Stimulated activated CD8-positive, alpha-beta memory T cell treated with anti-CD3 and anti-CD28 coated beads, Interleukin-7, amount 100 ng/mL, for 1 hour (primary cell): Measurements from ENCODE around the gene OR2AJ1.

ENCODE experiments used
- DNase-seq, 2 donors: peaks; one replicate each; pipeline ENCODE4 v3.0.0-alpha.2; 2020; ENCODE audit warnings: low read depth in 2 of 2

OR2AJ1 gene, protein sequence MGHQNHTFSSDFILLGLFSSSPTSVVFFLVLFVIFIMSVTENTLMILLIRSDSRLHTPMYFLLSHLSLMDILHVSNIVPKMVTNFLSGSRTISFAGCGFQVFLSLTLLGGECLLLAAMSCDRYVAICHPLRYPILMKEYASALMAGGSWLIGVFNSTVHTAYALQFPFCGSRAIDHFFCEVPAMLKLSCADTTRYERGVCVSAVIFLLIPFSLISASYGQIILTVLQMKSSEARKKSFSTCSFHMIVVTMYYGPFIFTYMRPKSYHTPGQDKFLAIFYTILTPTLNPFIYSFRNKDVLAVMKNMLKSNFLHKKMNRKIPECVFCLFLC

DNA sequence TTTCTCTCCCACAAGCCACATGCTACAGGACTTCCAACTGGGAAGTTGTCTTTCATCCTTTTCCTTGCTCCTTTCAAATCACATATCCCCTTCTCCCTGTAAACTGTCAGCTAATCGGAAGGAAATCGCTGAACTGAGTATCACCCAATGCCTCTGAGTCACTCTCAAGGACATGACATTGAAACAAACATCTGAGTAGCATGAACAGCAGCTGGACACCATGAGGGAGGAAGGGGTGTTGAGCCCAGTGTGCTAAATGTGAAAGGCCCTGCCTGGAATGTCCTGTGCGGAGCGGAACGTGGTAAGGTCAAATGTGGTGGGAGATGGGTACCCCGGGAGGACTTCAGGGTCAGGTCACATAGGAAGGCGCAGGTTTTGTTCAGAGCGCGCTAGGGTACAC is at the start of gene OR2AJ1:
OR2AJ1 (plus strand) TSS at position 22 of the 400 bp plus-strand sequence. CDS start 8,880 bp downstream, outside the sequence.
- no peak for DNase-seq

DNA sequence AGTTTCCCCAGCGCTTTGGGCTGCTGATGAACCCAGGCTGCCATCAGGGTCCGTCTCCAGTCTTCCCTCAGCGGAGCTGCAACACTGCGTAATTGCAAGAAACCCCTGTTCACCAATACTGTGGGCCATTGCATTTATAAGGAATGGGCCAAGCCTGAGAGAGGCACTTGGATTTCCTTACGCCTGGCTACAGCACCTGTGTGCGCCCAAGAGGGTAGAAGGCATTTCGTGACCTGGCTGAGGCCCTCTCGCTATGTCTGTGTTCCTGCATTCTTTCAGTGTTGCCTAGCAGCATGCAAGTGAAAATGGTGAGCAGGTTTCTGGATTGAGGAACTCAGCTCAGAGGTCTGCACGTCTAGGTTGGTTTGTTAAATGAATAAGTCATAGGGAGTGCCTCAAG is 41.3 kb upstream of the OR2AJ1 start:
- no peak for DNase-seq

DNA sequence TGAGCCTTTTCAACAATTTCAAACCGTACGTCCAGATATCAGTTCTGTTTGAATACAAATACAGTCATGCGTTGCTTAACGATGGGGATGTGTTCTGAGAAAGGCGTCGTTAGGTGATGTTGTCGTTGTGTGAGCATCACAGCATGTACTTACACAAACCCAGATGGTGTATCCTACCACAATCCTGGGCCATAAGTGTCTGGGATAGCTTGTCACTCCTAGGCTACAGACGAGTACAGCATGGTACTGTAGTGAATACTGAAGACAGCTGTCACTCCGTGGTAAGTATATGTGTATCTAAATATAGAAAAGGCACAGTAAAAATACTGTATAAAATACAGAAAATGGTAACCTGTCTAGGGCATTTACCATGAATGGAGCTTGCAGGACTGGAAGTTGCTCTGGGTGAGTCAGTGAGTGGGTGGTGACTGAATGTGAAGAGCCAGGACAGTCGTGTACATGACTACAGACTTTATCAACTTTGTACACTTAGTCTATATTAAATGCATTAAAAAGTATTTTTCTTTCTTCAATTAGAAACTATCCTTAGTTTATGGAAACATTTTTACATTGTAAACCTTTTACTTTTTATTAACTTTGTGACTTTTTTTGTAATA is 39.8 kb upstream of the OR2AJ1 start:
- DNase-seq, result no peak

GRCh38 chr1:247895163-247895637 is 29.5 kb upstream of the OR2AJ1 start, which contains the start of gene OR2W3:
Gene OR2W3 (plus strand): TSS chr1:247895587. CDS start chr1:247895587, 0 bp downstream.
- no peak for DNase-seq

GRCh38 chr1:247895976-247896375 is 28.7 kb upstream of the OR2AJ1 start:
- DNase-seq, result no peak

GRCh38 chr1:247904122-247904521 is 20.6 kb upstream of the OR2AJ1 start:
- no peak for DNase-seq

- no peak for DNase-seq
Measured at GRCh38 chr1:247905181-247905580, 19.5 kb upstream of the OR2AJ1 start.

DNA sequence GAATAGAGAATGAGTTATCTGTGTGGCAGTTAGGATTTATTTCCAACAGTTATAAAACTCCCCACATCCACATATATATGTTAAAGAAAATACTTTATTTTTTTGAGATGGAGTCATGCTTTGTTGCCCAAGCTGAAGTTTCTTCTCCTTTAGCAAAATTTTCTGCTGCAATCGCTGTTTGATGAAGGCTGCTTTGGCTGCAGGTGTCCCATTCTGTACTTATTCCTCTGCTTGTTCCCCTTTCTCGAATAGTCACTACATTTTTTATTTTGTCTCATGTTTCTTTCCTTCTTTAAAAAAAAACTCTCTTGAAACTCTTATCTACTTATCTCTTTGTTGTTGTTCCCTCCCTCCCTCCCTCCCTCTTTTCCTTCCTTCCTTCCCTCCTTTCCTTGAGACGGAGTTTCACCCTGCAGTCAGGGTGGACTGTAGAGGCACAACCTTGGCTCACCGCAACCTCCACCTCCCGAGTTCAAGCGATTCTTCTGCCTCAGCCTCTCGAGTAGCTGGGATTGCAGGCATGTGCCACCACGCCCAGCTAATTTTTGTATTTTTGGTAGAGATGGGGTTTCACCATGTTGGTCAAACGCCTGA is 18.7 kb upstream of the OR2AJ1 start:
- DNase-seq, result no peak

DNA sequence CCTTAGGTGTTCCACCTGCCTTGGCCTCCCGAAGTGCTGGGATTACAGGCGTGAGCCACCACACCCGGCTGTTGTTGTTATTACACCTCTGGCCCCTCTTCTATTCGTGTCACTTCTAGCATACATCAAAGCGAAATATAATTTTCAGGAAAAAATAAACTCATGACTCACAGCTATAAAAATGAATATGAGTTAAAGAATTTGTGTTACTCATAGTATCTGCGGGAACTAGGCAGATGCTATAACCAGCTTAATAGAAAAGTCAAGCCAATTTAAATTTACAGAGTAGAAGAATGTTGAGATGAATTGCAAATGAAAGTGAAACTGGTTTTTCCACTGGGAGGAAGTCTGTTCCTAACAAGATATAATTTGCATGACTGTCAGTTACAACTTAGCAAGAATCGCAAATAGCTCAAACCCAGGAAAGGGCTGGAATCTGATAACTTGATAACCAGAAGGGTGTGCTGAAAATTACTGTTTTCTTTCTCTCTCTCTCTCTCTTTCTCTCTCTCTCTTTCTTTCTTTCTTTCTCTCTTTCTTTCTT is 18.1 kb upstream of the OR2AJ1 start:
- DNase-seq, result no peak

DNA sequence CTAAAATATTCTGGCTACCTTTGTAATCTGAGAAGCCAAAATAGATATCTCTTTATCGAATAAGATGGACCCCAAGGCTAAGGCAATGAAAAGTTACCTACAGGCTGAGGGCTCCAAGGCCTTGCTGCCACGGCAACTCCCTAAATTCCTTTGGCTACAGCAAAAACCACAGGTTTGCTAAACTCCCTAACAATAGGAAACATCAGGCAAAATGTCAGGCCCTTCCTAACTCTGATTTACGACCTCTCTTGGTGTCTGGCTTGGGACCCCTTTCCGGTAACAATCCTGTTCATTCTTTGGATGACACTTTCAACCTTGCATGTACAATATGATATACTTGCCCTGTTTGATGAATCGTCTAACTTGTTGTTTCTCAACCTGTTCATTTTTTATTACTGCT is 15.9 kb upstream of the OR2AJ1 start:
- no peak for DNase-seq

DNA sequence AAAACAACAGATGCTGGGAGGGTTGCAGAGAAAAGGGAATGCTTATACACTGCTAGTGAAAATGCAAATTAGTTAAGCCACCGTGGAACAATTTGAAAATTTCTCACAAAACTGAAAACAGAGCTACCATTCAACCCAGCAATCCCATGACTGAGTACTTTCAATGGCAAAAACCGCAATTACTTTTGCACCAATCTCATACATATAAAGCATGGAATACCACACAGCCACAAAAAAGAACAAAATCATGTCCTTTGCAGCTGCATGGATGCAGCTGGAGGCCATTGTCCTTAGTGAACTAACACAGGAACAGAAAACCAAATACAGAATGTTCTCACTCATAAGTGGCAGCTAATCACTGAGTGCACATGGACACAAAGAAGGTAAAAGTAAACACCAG is 10.9 kb upstream of the OR2AJ1 start:
- no peak for DNase-seq

DNA sequence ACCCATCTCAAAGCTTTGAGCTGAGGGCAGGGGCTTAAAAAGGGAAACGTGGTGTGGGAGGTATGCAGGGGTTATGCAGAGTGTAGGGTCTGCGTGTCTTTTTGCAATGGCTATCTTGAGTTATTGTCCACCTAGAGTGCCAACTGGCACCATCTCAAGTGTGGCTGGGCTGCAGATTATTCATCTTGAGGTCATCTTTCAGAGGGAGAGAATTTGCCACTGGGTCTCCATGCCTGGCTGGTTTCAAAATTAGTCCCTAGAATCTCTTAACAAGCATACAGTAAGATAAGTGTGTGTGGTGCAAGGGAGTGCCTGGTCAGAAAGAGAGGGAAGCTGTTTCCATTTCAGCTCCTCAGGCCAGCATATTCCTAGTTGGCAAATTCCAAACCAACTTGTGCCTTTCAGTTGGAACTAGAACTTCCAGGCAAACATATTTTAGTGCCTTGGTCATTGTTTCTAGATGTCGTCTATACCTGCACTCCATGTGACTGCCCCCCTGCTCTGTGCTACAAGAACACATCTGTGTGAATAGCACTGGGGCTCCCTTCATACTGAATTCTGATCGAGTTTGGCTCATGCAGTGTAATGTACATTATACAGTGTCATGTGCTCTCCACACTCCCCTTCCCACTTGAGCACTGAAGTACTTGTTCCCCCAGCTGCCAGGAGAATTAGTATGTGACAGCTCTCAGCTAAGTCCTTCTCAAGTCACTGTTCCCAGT is 9.6 kb upstream of the OR2AJ1 start:
- DNase-seq, result no peak

DNA sequence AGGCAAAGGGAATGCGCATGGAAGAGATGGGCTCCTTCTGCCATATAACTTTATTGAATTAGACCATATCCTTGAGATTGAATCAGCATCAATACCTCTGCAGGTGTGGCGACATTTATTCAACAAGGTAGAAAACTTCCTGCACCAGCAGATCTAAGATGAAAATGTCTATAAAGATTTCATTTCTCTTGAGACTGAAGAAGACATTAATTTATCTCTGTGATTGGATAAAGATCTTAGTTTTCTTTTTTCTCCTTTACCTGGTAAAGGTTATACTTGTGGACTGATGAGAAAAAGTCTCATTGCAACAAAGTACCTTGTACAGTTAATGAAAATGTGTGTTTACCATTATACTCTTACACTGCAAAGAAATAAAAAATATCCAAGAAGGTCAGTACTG is 4.7 kb upstream of the OR2AJ1 start, which contains the start of gene OR2T8:
OR2T8 (plus strand) TSS at position 301 of the 400 bp plus-strand sequence. CDS start 766 bp downstream, outside the sequence.
- no peak for DNase-seq

DNA sequence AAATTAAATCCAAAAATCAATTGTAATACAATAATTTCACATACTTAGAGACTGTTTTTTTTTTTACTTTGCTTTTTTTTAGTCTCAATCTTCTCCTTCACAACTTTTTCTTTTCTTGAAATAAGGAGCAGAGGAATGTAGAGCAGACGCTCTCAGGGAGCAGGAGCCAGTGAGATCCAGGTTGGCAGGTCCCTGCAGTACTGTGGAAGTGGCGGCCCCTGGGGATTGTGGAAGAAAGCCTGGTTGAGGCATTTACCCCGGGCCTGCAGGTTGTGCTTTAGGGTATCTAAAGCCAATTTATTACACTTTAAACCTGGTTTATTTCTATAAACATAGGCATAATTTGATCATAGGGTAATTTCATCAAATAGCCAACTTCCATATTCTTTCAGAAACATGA is 748 bp upstream of the OR2AJ1 start:
- DNase-seq, result no peak

GRCh38 chr1:247933989-247934388 is 9.3 kb downstream of the OR2AJ1 start:
- DNase-seq, result no peak

GRCh38 chr1:247935781-247936180 is 11.1 kb downstream of the OR2AJ1 start:
- DNase-seq, result no peak

DNA sequence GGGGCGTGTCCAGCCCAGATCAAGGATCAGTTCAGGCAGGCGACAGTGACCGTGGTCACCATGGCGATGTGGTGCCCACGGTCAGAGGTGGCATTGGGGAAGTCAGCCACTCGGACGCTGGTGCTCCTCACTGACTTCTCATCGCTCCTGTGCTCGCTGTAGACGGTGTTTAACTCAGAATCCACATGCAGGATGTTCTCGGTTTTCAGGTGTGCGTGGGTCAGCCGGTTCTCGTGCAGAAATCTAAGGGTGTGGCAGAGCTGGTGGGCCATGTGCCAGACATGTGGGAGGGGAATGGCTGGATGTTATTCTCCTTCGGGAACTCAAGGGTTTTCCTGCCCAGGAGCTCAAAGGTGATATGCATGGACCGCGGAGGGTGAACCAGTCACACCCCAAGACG is 11.7 kb downstream of the OR2AJ1 start:
- no peak for DNase-seq

DNA sequence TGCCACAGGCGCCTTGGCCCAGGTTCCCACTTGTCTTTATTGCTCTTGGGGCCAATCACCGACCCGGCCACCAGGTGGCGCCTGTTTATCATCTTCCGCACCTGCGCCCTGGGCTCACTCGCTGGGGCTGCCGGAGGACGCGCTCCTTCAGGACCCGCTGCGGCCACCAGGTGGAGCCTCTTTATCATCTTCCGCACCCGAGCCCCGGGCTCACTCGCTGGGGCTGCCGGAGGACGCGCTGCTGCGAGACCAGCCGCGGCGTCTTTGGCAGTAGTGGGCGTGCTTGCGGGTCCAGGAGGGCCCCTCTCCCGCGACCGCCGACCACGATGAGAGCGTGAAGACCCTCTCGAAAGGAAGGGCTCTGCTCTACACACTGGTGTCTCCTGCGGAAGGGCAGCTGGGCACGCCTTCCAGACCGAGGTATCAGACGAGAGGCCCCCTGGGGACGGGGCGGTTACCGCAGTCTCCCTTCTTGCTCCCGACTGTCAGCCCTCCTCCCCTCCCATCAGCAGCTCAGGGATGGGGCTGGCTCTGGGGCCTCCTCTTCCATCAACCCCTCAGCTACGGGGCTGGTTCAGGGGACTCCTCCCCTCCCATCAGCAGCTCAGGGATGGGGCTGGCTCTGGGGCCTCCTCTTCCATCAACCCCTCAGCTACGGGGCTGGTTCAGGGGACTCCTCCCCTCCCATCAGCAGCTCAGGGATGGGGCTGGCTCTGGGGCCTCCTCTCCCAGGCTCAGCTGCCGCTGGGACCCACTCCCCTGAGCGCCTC is 12.5 kb downstream of the OR2AJ1 start:
- DNase-seq, result peak; percentile 61 to 63

- no peak for DNase-seq
Measured at GRCh38 chr1:247942624-247943023, 17.9 kb downstream of the OR2AJ1 start.

DNA sequence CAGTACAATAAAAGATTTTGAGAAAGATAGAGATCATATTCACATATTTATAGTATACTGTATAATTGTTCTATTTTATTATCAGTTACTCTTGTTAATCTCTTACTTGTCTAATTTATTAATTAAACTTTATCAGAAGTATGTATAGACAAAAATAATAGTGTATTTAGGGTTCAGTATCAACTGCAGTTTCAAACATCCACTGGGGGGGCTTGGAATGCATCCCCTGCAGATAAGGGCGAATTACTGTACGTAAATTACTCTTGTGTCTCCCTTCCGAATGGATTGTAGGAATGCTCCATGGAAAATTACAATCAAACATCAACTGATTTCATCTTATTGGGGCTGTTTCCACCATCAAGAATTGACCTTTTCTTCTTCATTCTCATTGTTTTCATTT is 23.9 kb downstream of the OR2AJ1 start, which contains the start of gene OR2L8:
OR2L8 (plus strand) TSS at position 301 of the 400 bp plus-strand sequence; CDS start at position 301, 0 bp downstream.
- DNase-seq, result no peak

DNA sequence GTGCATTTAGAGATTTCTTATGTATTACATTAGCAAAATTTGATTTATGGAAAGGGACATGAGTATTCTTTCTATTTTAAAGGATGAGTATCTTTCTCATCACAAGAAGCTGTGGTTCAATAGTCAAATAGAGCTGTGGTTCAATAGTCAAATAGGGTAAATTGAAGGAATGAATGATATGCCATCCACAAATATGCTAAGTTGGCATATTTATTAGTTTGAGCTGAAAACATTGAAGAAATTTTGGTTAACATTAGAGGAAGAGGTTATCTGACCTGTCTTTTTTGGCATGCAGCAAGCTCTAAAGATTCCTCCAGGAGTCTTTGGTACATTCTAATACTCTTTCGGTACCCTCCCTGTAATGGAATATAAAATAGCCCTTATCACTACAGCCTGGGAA is 28.7 kb downstream of the OR2AJ1 start:
- DNase-seq, result no peak
